Lower leg skin (tissue), 3 donors: ENCODE data around the gene MRO.

ENCODE experiments used
- POLR2A ChIP-seq, 2 donors: fragments of 450-650 bp; IDR thresholded peaks; one replicate each; pipeline ENCODE4 v1.6.1; 2016 to 2017; ENCODE audit warnings: antibody characterized with exemption in 2 of 2, mild to moderate bottlenecking in 1 of 2, moderate library complexity in 1 of 2
- TF ChIP-seq, protein P1 (sequence below), 3 donors: fragments of 450-650 bp; IDR thresholded peaks; one replicate each; pipeline ENCODE4 v1.5.1; 2016; ENCODE audit warnings: antibody characterized with exemption in 3 of 3, mild to moderate bottlenecking in 3 of 3, moderate library complexity in 2 of 3

GRCh38 chr18:50836521-50836957, 16.7 kb upstream of the MRO start:
- TF ChIP-seq, protein P1, sequence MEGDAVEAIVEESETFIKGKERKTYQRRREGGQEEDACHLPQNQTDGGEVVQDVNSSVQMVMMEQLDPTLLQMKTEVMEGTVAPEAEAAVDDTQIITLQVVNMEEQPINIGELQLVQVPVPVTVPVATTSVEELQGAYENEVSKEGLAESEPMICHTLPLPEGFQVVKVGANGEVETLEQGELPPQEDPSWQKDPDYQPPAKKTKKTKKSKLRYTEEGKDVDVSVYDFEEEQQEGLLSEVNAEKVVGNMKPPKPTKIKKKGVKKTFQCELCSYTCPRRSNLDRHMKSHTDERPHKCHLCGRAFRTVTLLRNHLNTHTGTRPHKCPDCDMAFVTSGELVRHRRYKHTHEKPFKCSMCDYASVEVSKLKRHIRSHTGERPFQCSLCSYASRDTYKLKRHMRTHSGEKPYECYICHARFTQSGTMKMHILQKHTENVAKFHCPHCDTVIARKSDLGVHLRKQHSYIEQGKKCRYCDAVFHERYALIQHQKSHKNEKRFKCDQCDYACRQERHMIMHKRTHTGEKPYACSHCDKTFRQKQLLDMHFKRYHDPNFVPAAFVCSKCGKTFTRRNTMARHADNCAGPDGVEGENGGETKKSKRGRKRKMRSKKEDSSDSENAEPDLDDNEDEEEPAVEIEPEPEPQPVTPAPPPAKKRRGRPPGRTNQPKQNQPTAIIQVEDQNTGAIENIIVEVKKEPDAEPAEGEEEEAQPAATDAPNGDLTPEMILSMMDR (IDR thresholded peaks at IDR 0.05) = no peak
- TF ChIP-seq POLR2A (IDR thresholded peaks at IDR 0.05) = no peak
